Uterus (tissue), 2 donors: ENCODE results near the gene PIAS1.

Experiments used
- POLR2A ChIP-seq, 2 donors: fragments of 450-650 bp; IDR thresholded peaks; one replicate each; pipeline ENCODE4 v1.6.1; 2016; ENCODE audit warnings: antibody characterized with exemption in 2 of 2, mild to moderate bottlenecking in 1 of 2, moderate library complexity in 1 of 2
- TF ChIP-seq, protein P1 (sequence below), 4 experiments: fragments of 200-600 bp in 2 of 4; fragments of 450-650 bp in 2 of 4; sonication (generic) in 2 of 4; IDR thresholded peaks; one replicate each; pipeline ENCODE4 v1.5.1; 2016 to 2019; ENCODE audit warnings: antibody characterized with exemption in 4 of 4, mild to moderate bottlenecking in 2 of 4, moderate library complexity in 1 of 4

DNA sequence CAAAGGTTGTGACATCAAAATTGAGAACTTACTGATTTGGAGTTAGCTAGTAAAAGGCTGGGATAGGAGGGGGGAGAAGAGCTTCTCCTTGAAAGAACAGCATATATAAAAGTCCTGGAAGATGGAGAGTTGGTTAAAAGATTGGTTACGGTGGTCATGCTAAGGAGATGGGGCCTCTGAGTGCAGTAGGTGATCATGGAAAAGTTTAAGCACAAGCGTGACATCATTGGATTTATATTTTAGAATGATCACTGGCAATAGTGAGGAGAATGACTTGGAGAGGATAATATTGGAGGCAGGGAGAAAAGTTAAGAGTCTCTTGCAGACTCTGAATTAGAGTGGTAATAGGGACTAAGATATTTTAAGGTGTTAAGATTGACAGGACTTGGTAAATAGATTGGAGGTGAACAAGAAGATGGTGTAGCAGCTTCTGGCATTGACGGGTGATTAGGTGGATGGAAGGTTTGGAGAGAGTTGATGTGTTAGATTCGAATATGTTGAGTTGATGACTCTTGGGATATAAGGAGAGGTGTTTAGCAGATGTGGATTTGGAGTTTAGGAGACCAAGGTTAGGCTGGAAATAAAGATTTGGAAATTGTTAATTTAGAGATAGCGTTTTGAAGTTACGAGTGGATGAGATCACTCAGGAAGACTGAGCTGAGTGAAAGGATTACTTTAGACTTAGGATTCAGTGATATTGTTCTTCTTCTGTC lies 19.6 kb downstream of the PIAS1 start:
- TF ChIP-seq, protein P1, sequence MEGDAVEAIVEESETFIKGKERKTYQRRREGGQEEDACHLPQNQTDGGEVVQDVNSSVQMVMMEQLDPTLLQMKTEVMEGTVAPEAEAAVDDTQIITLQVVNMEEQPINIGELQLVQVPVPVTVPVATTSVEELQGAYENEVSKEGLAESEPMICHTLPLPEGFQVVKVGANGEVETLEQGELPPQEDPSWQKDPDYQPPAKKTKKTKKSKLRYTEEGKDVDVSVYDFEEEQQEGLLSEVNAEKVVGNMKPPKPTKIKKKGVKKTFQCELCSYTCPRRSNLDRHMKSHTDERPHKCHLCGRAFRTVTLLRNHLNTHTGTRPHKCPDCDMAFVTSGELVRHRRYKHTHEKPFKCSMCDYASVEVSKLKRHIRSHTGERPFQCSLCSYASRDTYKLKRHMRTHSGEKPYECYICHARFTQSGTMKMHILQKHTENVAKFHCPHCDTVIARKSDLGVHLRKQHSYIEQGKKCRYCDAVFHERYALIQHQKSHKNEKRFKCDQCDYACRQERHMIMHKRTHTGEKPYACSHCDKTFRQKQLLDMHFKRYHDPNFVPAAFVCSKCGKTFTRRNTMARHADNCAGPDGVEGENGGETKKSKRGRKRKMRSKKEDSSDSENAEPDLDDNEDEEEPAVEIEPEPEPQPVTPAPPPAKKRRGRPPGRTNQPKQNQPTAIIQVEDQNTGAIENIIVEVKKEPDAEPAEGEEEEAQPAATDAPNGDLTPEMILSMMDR (IDR thresholded peaks at IDR 0.05) = no peak
- TF ChIP-seq POLR2A (IDR thresholded peaks at IDR 0.05) = no peak
